Transverse colon (tissue), 4 donors: Measurements from ENCODE around the gene PPCDC. TPM values are rescaled to one million over a fixed set of nuclear protein-coding genes. Genes with fewer than 3 reads are reported as not detected.

Experiments
- DNase-seq: peaks from one replicate; pipeline ENCODE4 v3.0.0-alpha.2; 2019
- H3K27ac ChIP-seq, 4 donors: fragments of 200-600 bp; sonication (generic); 2 replicates each; pipeline ENCODE4 v1.5.1; 2016 to 2018; ENCODE audit warnings: inconsistent platforms in 4 of 4
- H3K27me3 ChIP-seq: fragments of 200-600 bp; sonication (generic); 2 replicates; pipeline ENCODE4 v1.5.1; 2017; ENCODE audit warnings: inconsistent platforms
- H3K36me3 ChIP-seq, 4 donors: fragments of 200-600 bp; sonication (generic); 2 replicates each; pipeline ENCODE4 v1.5.1; 2017 to 2019; ENCODE audit warnings: inconsistent platforms in 4 of 4
- H3K4me1 ChIP-seq, 4 donors: fragments of 200-600 bp; sonication (generic); 2 replicates each; pipeline ENCODE4 v1.5.1; 2017 to 2020; ENCODE audit warnings: inconsistent platforms in 4 of 4
- H3K4me3 ChIP-seq, 4 donors: fragments of 200-600 bp; sonication (generic); 1 replicate in 1 of 4; 2 replicates in 3 of 4; pipeline versions ENCODE4 v1.5.1 to v1.6.1; 2017 to 2019; ENCODE audit warnings: inconsistent platforms in 4 of 4
- H3K9me3 ChIP-seq, 2 donors: fragments of 200-600 bp; sonication (generic); 2 replicates each; pipeline ENCODE4 v1.5.1; 2017 to 2019; ENCODE audit warnings: inconsistent platforms in 2 of 2
- EP300 ChIP-seq: sonication (generic); formaldehyde crosslinking; IDR thresholded peaks from one replicate; pipeline ENCODE4 v1.6.1; 2017; ENCODE audit warnings: antibody characterized with exemption, low read depth
- POLR2A ChIP-seq: fragments of 450-650 bp; IDR thresholded peaks from one replicate; pipeline ENCODE4 v1.6.1; 2016; ENCODE audit warnings: antibody characterized with exemption, mild to moderate bottlenecking, moderate library complexity
- POLR2AphosphoS5 ChIP-seq, 3 donors: sonication (generic); formaldehyde crosslinking; IDR thresholded peaks; one replicate each; pipeline ENCODE4 v1.6.1; 2016; ENCODE audit warnings: antibody characterized with exemption in 3 of 3
- WGBS, 2 donors: methylation state at CpG; one replicate each; pipeline ENCODE4 v1.1.5; 2018; ENCODE audit warnings: low coverage in 1 of 2; 5-methylcytosine and 5-hydroxymethylcytosine counted together
- in situ Hi-C, 4 donors: fragments of 200-750 bp; cut with MboI; loops; one replicate each; pipeline versions ENCODE4 v1.15.0 to v1.15.1; 2017; ENCODE audit warnings: low sequenced_read_pairs in 3 of 4, low pct_ligation_motif_present in 1 of 4, low pct_unique_long_range_greater_than_20kb in 1 of 4
- intact Hi-C: fragments of 100-400 bp; cut with DNase I; formaldehyde crosslinking; loops from one replicate; pipeline ENCODE4 v1.15.1; 2023; ENCODE audit warnings: low total_unique reads
- total RNA-seq, 4 donors: library from RNA; depleted of rRNA; stranded (reverse); fragments of >200 nt; gene quantifications; one replicate each; pipeline ENCODE4 v1.1.0, GENCODE V29; 2016
- TF ChIP-seq, protein P1 (sequence below), 5 experiments: fragments of 200-600 bp in 3 of 5; fragments of 450-650 bp in 2 of 5; sonication (generic) in 3 of 5; IDR thresholded peaks; 1 replicate in 2 of 5; 2 replicates in 3 of 5; pipeline ENCODE4 v1.5.1; 2016 to 2017; ENCODE audit warnings: antibody characterized with exemption in 5 of 5, inconsistent platforms in 3 of 5, mild to moderate bottlenecking in 2 of 5, moderate library complexity in 1 of 5

Gene PPCDC
- total RNA-seq, 4 donors from 2014 or later: 5.2 to 54.5 (median 25.2) TPM

DNA sequence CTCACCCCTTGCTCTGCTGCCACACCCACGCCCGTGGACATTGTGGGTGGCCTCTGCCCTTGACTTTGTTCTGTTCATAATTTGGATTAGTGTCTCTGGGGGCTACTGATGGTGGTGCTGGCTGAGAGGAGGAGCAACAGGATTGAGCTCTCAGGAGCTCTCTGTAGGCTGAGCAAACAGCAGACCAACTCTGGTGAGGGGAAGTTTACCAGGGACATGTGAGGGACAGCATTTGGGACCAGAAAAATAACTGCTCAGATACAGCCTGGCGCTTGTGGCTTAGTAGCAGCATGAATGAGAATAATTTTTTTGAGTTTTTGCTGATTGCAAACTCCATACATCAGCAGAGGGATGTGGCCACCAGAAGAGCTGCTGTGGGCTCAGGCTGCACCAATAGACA is 14.8 kb downstream of the PPCDC start:
- H3K36me3 ChIP-seq: no peaks in the 10 kb centered on the region
- no peak overlapping the region for H3K4me3 ChIP-seq
- H3K27ac ChIP-seq: no peak overlapping the region
- TF ChIP-seq, protein P1, sequence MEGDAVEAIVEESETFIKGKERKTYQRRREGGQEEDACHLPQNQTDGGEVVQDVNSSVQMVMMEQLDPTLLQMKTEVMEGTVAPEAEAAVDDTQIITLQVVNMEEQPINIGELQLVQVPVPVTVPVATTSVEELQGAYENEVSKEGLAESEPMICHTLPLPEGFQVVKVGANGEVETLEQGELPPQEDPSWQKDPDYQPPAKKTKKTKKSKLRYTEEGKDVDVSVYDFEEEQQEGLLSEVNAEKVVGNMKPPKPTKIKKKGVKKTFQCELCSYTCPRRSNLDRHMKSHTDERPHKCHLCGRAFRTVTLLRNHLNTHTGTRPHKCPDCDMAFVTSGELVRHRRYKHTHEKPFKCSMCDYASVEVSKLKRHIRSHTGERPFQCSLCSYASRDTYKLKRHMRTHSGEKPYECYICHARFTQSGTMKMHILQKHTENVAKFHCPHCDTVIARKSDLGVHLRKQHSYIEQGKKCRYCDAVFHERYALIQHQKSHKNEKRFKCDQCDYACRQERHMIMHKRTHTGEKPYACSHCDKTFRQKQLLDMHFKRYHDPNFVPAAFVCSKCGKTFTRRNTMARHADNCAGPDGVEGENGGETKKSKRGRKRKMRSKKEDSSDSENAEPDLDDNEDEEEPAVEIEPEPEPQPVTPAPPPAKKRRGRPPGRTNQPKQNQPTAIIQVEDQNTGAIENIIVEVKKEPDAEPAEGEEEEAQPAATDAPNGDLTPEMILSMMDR (IDR thresholded peaks at IDR 0.05): no peak
- no peak for TF ChIP-seq POLR2A
- TF ChIP-seq EP300: no peak
- TF ChIP-seq POLR2AphosphoS5 (IDR thresholded peaks at IDR 0.05): no peak
- intact Hi-C loops (no loop called here), in situ Hi-C loops (loop anchor here in 1 of 4 donors (10.0 kb wide), 1 partner anchor 167 kb away; the partner anchor contains the start of gene C15orf39)
- no peak for DNase-seq
- H3K9me3 ChIP-seq: no peaks in the 10 kb centered on the region
- H3K27me3 ChIP-seq: no peaks in the 10 kb centered on the region
- 60 to 69% methylated on average over 1 to 3 of the region's 3 CpGs for WGBS, 2 donors
- peaks cover 8 to 34% (median 18%) of the 10 kb centered on the region in 4 donors for H3K4me1 ChIP-seq

GRCh38 chr15:75042730-75043508 is 19.5 kb downstream of the PPCDC start:
- in situ Hi-C loops: no loop called here
- WGBS, 2 donors: 34 to 50% methylated on average over 1 to 6 of the region's 12 CpGs
- TF ChIP-seq POLR2A (peak; percentile 58), EP300 (peak; percentile 70), POLR2AphosphoS5 (IDR thresholded peaks at IDR 0.05) (peak; percentile 71 to 82 (median 73))
- TF ChIP-seq, protein P1 (IDR thresholded peaks at IDR 0.05): peak; percentile 38 to 88 (median 59)
- Histone ChIP-seq H3K27me3 (no peaks in the 10 kb centered on the region), H3K4me3 (no peak overlapping the region), H3K36me3 (no peaks in the 10 kb centered on the region), H3K27ac (peak overlapping the region; percentile 81 to 87 (median 82)), H3K9me3 (no peaks in the 10 kb centered on the region), H3K4me1 (peaks cover 39 to 61% (median 51%) of the 10 kb centered on the region in 4 donors)
- intact Hi-C loops: no loop called here
- DNase-seq: peak; percentile 91

DNA sequence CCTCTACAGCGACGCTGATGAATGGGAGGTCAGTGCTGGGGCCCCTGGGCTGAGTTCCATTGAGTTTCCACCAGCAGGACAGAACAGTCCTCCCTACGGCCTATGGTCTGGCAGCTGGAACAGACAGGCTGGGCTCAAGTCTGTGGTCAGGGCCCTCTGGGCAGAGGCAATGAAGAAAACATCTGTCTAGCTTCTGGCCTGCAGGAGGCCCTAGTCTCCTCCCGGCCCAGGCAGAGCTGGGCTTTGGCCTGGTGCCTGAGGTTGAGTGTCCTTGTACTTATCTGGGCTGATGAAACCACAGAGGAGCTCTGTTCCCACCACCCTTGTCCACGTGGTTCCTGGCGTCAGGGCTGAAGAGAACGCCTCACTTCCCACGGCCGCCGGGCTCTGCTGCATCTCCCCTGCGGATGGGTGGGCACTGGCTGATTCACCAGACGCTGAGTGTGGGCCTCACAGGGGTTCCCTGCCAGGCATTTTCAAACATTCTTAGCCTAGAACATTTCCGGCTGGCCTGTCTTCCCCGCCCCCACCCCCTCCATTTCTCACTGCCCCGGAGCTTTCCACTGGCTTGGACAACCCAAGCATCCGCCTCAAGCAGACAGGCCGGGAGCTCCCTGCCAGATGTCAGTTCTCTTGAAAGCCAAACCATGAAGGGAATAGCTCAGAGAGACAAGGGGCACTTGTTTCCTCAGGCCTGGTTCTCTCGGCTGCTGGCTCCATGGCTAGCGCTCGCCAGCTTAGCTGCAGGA is 20.3 kb downstream of the PPCDC start:
- H3K4me3 ChIP-seq: peak overlapping the region in 1 of 4 donors; percentile 1
- no peaks in the 10 kb centered on the region for H3K9me3 ChIP-seq
- H3K27ac ChIP-seq: peak overlapping the region; percentile 81 to 87 (median 82)
- in situ Hi-C loops: no loop called here
- peak; percentile 91 for DNase-seq
- H3K4me1 ChIP-seq: peaks cover 39 to 64% (median 53%) of the 10 kb centered on the region in 4 donors
- no peaks in the 10 kb centered on the region for H3K36me3 ChIP-seq
- peak; percentile 49 to 76 (median 55) for TF ChIP-seq POLR2AphosphoS5 (IDR thresholded peaks at IDR 0.05)
- TF ChIP-seq, protein P1 (IDR thresholded peaks at IDR 0.05): peak in 3 of 5 experiments; percentile 13 to 31 (median 23)
- TF ChIP-seq EP300: peak; percentile 91
- no peak for TF ChIP-seq POLR2A
- intact Hi-C loops: no loop called here
- H3K27me3 ChIP-seq: no peaks in the 10 kb centered on the region
- 53% methylated on average over 20 of the region's 20 CpGs; no CpG with 5 or more reads in 1 of the 2 donors for WGBS, 2 donors

DNA sequence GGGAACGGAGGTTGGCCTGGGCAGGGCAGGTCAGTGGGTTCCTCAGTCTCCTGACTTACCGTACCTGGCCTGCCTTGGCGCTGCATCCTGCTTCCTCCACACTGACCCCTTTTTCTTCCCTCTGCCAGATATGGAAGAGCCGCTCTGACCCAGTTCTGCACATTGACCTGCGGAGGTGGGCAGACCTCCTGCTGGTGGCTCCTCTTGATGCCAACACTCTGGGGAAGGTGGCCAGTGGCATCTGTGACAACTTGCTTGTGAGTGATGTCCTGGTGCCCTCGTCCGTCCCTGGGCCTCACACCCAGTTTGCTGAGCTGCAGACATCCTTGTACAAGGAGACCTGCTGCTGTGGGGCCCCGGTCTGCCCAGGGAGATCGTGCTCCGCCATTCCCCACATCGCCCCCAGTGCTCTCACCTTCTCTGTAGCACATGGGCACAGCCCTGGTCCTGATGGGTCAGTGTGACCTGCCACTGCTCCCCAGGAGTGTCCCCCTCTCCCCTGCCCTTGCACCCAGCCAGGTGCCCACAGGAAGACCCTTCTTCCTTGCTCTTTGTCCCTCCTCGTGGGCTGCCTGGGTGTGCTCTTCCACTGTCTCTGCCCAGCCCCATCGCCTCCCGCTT is 21.0 kb downstream of the PPCDC start:
- WGBS, 2 donors: 89% methylated on average over 14 of the region's 14 CpGs; no CpG with 5 or more reads in 1 of the 2 donors
- intact Hi-C loops: no loop called here
- peaks cover 44 to 67% (median 54%) of the 10 kb centered on the region in 4 donors for H3K4me1 ChIP-seq

More for the DNA sequence above, 21.0 kb downstream of the PPCDC start:
- Histone ChIP-seq H3K27me3 (no peaks in the 10 kb centered on the region), H3K36me3 (no peaks in the 10 kb centered on the region), H3K4me3 (peak overlapping the region in 1 of 4 donors; percentile 1), H3K9me3 (no peaks in the 10 kb centered on the region), H3K27ac (peak overlapping the region; percentile 81 to 87 (median 82))
- in situ Hi-C loops: no loop called here
- no peak for DNase-seq
- no peak for TF ChIP-seq POLR2AphosphoS5 (IDR thresholded peaks at IDR 0.05)
- TF ChIP-seq POLR2A: no peak
- TF ChIP-seq, protein P1 (IDR thresholded peaks at IDR 0.05): no peak
- no peak for TF ChIP-seq EP300
